ENCODE measurements around the gene DOCK4. TPM values are rescaled to one million over a fixed set of nuclear protein-coding genes. Genes with fewer than 3 reads are reported as not detected.
A peak's percentile ranks its signal among the peaks of the same experiment; 100 is the strongest.

DOCK4 gene
- polyA plus RNA-seq, 2 of the 4 experiments (the other 2 are of a cell fraction), result 13.7 to 15.7 TPM

- H3K4me2 ChIP-seq, result peak overlapping the region; percentile 85
- 3% methylated on average over 5 of the region's 5 CpGs for WGBS (ENCODE audit: missing lambda C conversion rate)
- peak overlapping the region; percentile 33 for H3K4me3 ChIP-seq
- H3K27ac ChIP-seq, result peak overlapping the region; percentile 76 to 85
- DNase-seq (ENCODE audit: low read depth in 1 of 2, low spot score in 1 of 2) (peak; percentile 40 to 94), FAIRE-seq (peak; percentile 100), ATAC-seq (peak; percentile 93 to 97)
- POLR2A ChIA-PET, result interaction anchor here (0.6 to 1.4 kb wide), 3 partner anchors 18 to 132 kb away, joined by 3 to 6 read pairs (median 4); partner anchors contain the start of genes DOCK4 and ZNF277
- H3K4me1 ChIP-seq, result peaks cover 73% of the 10 kb centered on the region
- no peaks in the 10 kb centered on the region for H3K9me3 ChIP-seq
- CTCF ChIA-PET, result interaction anchor here (0.8 to 2.9 kb wide), 8 partner anchors 10 to 268 kb away, joined by 3 to 12 read pairs (median 4); partner anchors contain the start of genes DOCK4 and ZNF277
- TF ChIP-seq ZSCAN20 (CRISPR knock-in tag; IDR thresholded peaks at IDR 0.05) (no peak), FOSB (CRISPR knock-in tag; IDR thresholded peaks at IDR 0.05) (no peak), HOXA7 (CRISPR knock-in tag; IDR thresholded peaks at IDR 0.05) (no peak), GATA3 (IDR thresholded peaks at IDR 0.05; ENCODE audit: borderline replicate concordance) (peak; percentile 85; the same call in 1 of the 2 replicates), NPAS2 (CRISPR knock-in tag; IDR thresholded peaks at IDR 0.05; ENCODE audit: borderline replicate concordance) (no peak), SREBF2 (IDR thresholded peaks at IDR 0.05) (no peak), MAFK (IDR thresholded peaks at IDR 0.05; ENCODE audit: partially characterized antibody) (peak; percentile 78), RAD21 (conservative IDR thresholded peaks at IDR 0.05 in 1 of 2, IDR thresholded peaks at IDR 0.05 in 1 of 2) (peak; percentile 19 to 24; a peak in 1 of 5 replicates), HDAC2 (IDR thresholded peaks at IDR 0.05) (no peak), ZC3H11A (IDR thresholded peaks at IDR 0.05) (no peak), TFCP2L1 (CRISPR knock-in tag; IDR thresholded peaks at IDR 0.05) (no peak), FOXS1 (CRISPR knock-in tag; IDR thresholded peaks at IDR 0.05) (peak; percentile 27; the same call in 1 of the 2 replicates), HOXB5 (CRISPR knock-in tag; IDR thresholded peaks at IDR 0.05) (no peak), CBX2 (IDR thresholded peaks at IDR 0.05; ENCODE audit: borderline replicate concordance, low read depth) (no peak), ZNF302 (CRISPR knock-in tag; IDR thresholded peaks at IDR 0.05) (no peak), POLR2AphosphoS2 (conservative IDR thresholded peaks at IDR 0.05; ENCODE audit: low read length) (no peak), MAX (IDR thresholded peaks at IDR 0.05) (peak; percentile 76), KDM5A (IDR thresholded peaks at IDR 0.05) (no peak), PHF8 (IDR thresholded peaks at IDR 0.05; ENCODE audit: borderline replicate concordance, low read depth) (no peak), HOXB13 (CRISPR knock-in tag; IDR thresholded peaks at IDR 0.05; ENCODE audit: low read depth) (no peak), CBX8 (IDR thresholded peaks at IDR 0.05) (no peak), BHLHE40 (IDR thresholded peaks at IDR 0.05; ENCODE audit: low read depth, low read length) (no peak), CHD4 (IDR thresholded peaks at IDR 0.05; ENCODE audit: borderline replicate concordance) (no peak), CHD2 (IDR thresholded peaks at IDR 0.05; ENCODE audit: low read length, partially characterized antibody) (no peak), EHMT2 (IDR thresholded peaks at IDR 0.05; ENCODE audit: low read depth) (no peak), SMC3 (IDR thresholded peaks at IDR 0.05) (peak; percentile 20; the same call in 1 of the 3 replicates), RNF2 (IDR thresholded peaks at IDR 0.05; ENCODE audit: borderline replicate concordance, low read depth) (no peak), RCOR1 (IDR thresholded peaks at IDR 0.05; ENCODE audit: low read depth, low read length) (no peak), JUNB (IDR thresholded peaks at IDR 0.05) (peak; percentile 87)
- TF ChIP-seq, protein P1, sequence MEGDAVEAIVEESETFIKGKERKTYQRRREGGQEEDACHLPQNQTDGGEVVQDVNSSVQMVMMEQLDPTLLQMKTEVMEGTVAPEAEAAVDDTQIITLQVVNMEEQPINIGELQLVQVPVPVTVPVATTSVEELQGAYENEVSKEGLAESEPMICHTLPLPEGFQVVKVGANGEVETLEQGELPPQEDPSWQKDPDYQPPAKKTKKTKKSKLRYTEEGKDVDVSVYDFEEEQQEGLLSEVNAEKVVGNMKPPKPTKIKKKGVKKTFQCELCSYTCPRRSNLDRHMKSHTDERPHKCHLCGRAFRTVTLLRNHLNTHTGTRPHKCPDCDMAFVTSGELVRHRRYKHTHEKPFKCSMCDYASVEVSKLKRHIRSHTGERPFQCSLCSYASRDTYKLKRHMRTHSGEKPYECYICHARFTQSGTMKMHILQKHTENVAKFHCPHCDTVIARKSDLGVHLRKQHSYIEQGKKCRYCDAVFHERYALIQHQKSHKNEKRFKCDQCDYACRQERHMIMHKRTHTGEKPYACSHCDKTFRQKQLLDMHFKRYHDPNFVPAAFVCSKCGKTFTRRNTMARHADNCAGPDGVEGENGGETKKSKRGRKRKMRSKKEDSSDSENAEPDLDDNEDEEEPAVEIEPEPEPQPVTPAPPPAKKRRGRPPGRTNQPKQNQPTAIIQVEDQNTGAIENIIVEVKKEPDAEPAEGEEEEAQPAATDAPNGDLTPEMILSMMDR (IDR thresholded peaks at IDR 0.05), result no peak
- TF ChIP-seq, protein P2, sequence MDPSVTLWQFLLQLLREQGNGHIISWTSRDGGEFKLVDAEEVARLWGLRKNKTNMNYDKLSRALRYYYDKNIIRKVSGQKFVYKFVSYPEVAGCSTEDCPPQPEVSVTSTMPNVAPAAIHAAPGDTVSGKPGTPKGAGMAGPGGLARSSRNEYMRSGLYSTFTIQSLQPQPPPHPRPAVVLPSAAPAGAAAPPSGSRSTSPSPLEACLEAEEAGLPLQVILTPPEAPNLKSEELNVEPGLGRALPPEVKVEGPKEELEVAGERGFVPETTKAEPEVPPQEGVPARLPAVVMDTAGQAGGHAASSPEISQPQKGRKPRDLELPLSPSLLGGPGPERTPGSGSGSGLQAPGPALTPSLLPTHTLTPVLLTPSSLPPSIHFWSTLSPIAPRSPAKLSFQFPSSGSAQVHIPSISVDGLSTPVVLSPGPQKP (IDR thresholded peaks at IDR 0.05; ENCODE audit: low read depth, low read length), result no peak
- TF ChIP-seq, protein P3, sequence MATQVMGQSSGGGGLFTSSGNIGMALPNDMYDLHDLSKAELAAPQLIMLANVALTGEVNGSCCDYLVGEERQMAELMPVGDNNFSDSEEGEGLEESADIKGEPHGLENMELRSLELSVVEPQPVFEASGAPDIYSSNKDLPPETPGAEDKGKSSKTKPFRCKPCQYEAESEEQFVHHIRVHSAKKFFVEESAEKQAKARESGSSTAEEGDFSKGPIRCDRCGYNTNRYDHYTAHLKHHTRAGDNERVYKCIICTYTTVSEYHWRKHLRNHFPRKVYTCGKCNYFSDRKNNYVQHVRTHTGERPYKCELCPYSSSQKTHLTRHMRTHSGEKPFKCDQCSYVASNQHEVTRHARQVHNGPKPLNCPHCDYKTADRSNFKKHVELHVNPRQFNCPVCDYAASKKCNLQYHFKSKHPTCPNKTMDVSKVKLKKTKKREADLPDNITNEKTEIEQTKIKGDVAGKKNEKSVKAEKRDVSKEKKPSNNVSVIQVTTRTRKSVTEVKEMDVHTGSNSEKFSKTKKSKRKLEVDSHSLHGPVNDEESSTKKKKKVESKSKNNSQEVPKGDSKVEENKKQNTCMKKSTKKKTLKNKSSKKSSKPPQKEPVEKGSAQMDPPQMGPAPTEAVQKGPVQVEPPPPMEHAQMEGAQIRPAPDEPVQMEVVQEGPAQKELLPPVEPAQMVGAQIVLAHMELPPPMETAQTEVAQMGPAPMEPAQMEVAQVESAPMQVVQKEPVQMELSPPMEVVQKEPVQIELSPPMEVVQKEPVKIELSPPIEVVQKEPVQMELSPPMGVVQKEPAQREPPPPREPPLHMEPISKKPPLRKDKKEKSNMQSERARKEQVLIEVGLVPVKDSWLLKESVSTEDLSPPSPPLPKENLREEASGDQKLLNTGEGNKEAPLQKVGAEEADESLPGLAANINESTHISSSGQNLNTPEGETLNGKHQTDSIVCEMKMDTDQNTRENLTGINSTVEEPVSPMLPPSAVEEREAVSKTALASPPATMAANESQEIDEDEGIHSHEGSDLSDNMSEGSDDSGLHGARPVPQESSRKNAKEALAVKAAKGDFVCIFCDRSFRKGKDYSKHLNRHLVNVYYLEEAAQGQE (IDR thresholded peaks at IDR 0.05), result no peak
- TF ChIP-seq, protein P4, sequence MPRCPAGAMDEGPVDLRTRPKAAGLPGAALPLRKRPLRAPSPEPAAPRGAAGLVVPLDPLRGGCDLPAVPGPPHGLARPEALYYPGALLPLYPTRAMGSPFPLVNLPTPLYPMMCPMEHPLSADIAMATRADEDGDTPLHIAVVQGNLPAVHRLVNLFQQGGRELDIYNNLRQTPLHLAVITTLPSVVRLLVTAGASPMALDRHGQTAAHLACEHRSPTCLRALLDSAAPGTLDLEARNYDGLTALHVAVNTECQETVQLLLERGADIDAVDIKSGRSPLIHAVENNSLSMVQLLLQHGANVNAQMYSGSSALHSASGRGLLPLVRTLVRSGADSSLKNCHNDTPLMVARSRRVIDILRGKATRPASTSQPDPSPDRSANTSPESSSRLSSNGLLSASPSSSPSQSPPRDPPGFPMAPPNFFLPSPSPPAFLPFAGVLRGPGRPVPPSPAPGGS (IDR thresholded peaks at IDR 0.05), result 0 out of 3 replicates have a peak, but pooled peaks have one; percentile 17
- TF ChIP-seq, protein P5, sequence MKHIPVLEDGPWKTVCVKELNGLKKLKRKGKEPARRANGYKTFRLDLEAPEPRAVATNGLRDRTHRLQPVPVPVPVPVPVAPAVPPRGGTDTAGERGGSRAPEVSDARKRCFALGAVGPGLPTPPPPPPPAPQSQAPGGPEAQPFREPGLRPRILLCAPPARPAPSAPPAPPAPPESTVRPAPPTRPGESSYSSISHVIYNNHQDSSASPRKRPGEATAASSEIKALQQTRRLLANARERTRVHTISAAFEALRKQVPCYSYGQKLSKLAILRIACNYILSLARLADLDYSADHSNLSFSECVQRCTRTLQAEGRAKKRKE (CRISPR knock-in tag; IDR thresholded peaks at IDR 0.05; ENCODE audit: low read depth), result no peak
Observed at GRCh38 chr7:112080441-112080840, 125.8 kb downstream of the DOCK4 start.
